Testis (tissue), 3 donors: ENCODE data around the gene ADORA1. TPM values are rescaled to one million over a fixed set of nuclear protein-coding genes. Genes with fewer than 3 reads are reported as not detected.

ENCODE experiments used
- DNase-seq: peaks from one replicate; pipeline ENCODE4 v3.0.0-alpha.2; 2019
- H3K27ac ChIP-seq, 2 donors: fragments of 200-600 bp; sonication (generic); one replicate each; pipeline ENCODE4 v1.5.1; 2019
- H3K27me3 ChIP-seq: fragments of 200-600 bp; sonication (generic); one replicate; pipeline ENCODE4 v1.5.1; 2019
- H3K36me3 ChIP-seq: fragments of 200-600 bp; sonication (generic); one replicate; pipeline ENCODE4 v1.5.1; 2017; ENCODE audit warnings: low read depth; ENCODE audit errors: missing control alignments
- H3K4me1 ChIP-seq: fragments of 200-600 bp; sonication (generic); one replicate; pipeline ENCODE4 v1.5.1; 2019
- H3K4me3 ChIP-seq, 2 donors: fragments of 200-600 bp; sonication (generic); one replicate each; pipeline ENCODE4 v1.5.1; 2017 to 2019
- H3K9me3 ChIP-seq: fragments of 200-600 bp; sonication (generic); one replicate; pipeline ENCODE4 v1.5.1; 2017
- CTCF ChIP-seq, 3 experiments: fragments of 450-650 bp in 2 of 3; fragments of 200-600 bp in 1 of 3; sonication (generic) in 1 of 3; IDR thresholded peaks; one replicate each; pipeline ENCODE4 v1.5.1; 2016 to 2019; ENCODE audit warnings: antibody characterized with exemption in 3 of 3, mild to moderate bottlenecking in 2 of 3, moderate library complexity in 1 of 3
- POLR2A ChIP-seq: fragments of 450-650 bp; IDR thresholded peaks from one replicate; pipeline ENCODE4 v1.6.1; 2017; ENCODE audit warnings: antibody characterized with exemption, mild to moderate bottlenecking, moderate library complexity
- WGBS, 2 donors: methylation state at CpG; one replicate each; pipeline ENCODE4 v1.1.5; 2018; 5-methylcytosine and 5-hydroxymethylcytosine counted together
- intact Hi-C: fragments of 100-400 bp; cut with DNase I; formaldehyde crosslinking; loops from one replicate; pipeline ENCODE4 v1.15.1; 2023; ENCODE audit warnings: low total_unique reads
- polyA plus RNA-seq: library from polyadenylated mRNA; stranded (reverse); fragments of 350-450 nt; fragmentation: Illumina TruSeq; extraction: RNeasy Lipid Tissue Mini Kit (QIAGEN cat#74804); gene quantifications from one replicate; pipeline ENCODE4 v1.2.3, GENCODE V29; 2014; ENCODE audit warnings: low read depth, low replicate concordance; ENCODE audit not compliant: insufficient read depth
- total RNA-seq, 2 donors: library from RNA; depleted of rRNA; stranded (reverse); fragments of >200 nt; gene quantifications; one replicate each; pipeline ENCODE4 v1.2.3, GENCODE V29; 2016

Gene ADORA1
- total and polyA plus RNA-seq, 3 donors from 2014 or later = 43.2 to 68.6 (median 61.9) TPM

GRCh38 chr1:203153989-203154821 is 26.7 kb downstream of the ADORA1 start:
- peak overlapping the region in 1 of 2 donors; percentile 4 for H3K27ac ChIP-seq
- intact Hi-C loops = no loop called here

GRCh38 chr1:203156280-203156679 is 28.8 kb downstream of the ADORA1 start:
- H3K27ac ChIP-seq = no peak overlapping the region
- H3K27me3 ChIP-seq = no peaks in the 10 kb centered on the region
- TF ChIP-seq CTCF (IDR thresholded peaks at IDR 0.05) (no peak), POLR2A (no peak)
- H3K4me3 ChIP-seq = no peak overlapping the region
- intact Hi-C loops = no loop called here
- DNase-seq = no peak
- H3K36me3 ChIP-seq = no peaks in the 10 kb centered on the region
- H3K9me3 ChIP-seq = no peaks in the 10 kb centered on the region
- H3K4me1 ChIP-seq = peaks cover 34% of the 10 kb centered on the region
- 67 to 91% methylated on average over 1 of the region's 1 CpG for WGBS, 2 donors

More at GRCh38 chr1:203153989-203154821, 26.7 kb downstream of the ADORA1 start:
- TF ChIP-seq CTCF (IDR thresholded peaks at IDR 0.05) (no peak), POLR2A (no peak)
- Histone ChIP-seq H3K4me3 (no peak overlapping the region), H3K9me3 (no peaks in the 10 kb centered on the region), H3K4me1 (peaks cover 52% of the 10 kb centered on the region), H3K27me3 (no peaks in the 10 kb centered on the region), H3K36me3 (no peaks in the 10 kb centered on the region)
- WGBS, 2 donors = 62 to 66% methylated on average over 13 of the region's 13 CpGs
- no peak for DNase-seq

- Histone ChIP-seq H3K27ac (no peak overlapping the region), H3K36me3 (no peaks in the 10 kb centered on the region), H3K4me3 (no peak overlapping the region), H3K9me3 (no peaks in the 10 kb centered on the region), H3K4me1 (peaks cover 15% of the 10 kb centered on the region), H3K27me3 (no peaks in the 10 kb centered on the region)
- no peak for TF ChIP-seq CTCF (IDR thresholded peaks at IDR 0.05)
- no peak for TF ChIP-seq POLR2A
- no peak for DNase-seq
- intact Hi-C loops = no loop called here
- 90 to 92% methylated on average over 1 of the region's 1 CpG for WGBS, 2 donors
Measured at GRCh38 chr1:203158423-203158822, 30.9 kb downstream of the ADORA1 start.

GRCh38 chr1:203158960-203159665 is 31.6 kb downstream of the ADORA1 start:
- Histone ChIP-seq H3K4me1 (peaks cover 13% of the 10 kb centered on the region), H3K4me3 (no peak overlapping the region), H3K9me3 (no peaks in the 10 kb centered on the region), H3K27ac (no peak overlapping the region), H3K27me3 (no peaks in the 10 kb centered on the region), H3K36me3 (no peaks in the 10 kb centered on the region)
- TF ChIP-seq CTCF (IDR thresholded peaks at IDR 0.05) = no peak
- TF ChIP-seq POLR2A = no peak
- WGBS, 2 donors = 87 to 89% methylated on average over 9 of the region's 9 CpGs
- intact Hi-C loops = no loop called here
- no peak for DNase-seq
